Muscle of leg (tissue), 11 donors: ENCODE data around the gene ASIC4. TPM values are rescaled to one million over a fixed set of nuclear protein-coding genes. Genes with fewer than 3 reads are reported as not detected.

Experiments
- DNase-seq: peaks from one replicate; pipeline ENCODE4 v3.0.0; 2013
- H3K27ac ChIP-seq: one replicate; pipeline ENCODE4 v1.5.1; 2013; ENCODE audit warnings: mild to moderate bottlenecking, low read length, control low read depth
- H3K27me3 ChIP-seq: one replicate; pipeline ENCODE4 v1.6.1; 2013; ENCODE audit warnings: low read length; ENCODE audit not compliant: control insufficient read depth, insufficient read depth
- H3K36me3 ChIP-seq: one replicate; pipeline ENCODE4 v1.6.1; 2013; ENCODE audit warnings: low read length; ENCODE audit not compliant: control insufficient read depth, insufficient read depth
- H3K4me1 ChIP-seq: one replicate; pipeline ENCODE4 v1.6.1; 2013; ENCODE audit warnings: low read length; ENCODE audit not compliant: control insufficient read depth, insufficient read depth
- H3K4me3 ChIP-seq: one replicate; pipeline ENCODE4 v1.5.1; 2013; ENCODE audit warnings: low read length, control low read depth
- H3K9me3 ChIP-seq: replicated peaks from 2 replicates; pipeline ENCODE4 v1.6.1; 2013; ENCODE audit warnings: low read depth, low read length; ENCODE audit not compliant: control insufficient read depth
- WGBS: methylation state at CpG from one replicate; pipeline ENCODE4 v1.1.5; 2013; ENCODE audit warnings: missing lambda C conversion rate; ENCODE audit not compliant: insufficient coverage; 5-methylcytosine and 5-hydroxymethylcytosine counted together
- polyA plus RNA-seq, 8 donors: library from polyadenylated mRNA; unstranded; fragments of 120-200 nt; gene quantifications; one replicate each; pipeline versions ENCODE4 v1.2.1 to v1.2.3, GENCODE V29; 2013; ENCODE audit warnings: inconsistent platforms in 1 of 8, low replicate concordance in 1 of 8; ENCODE audit not compliant: insufficient read length in 8 of 8, insufficient read depth in 1 of 8
- total RNA-seq: library from RNA; stranded (reverse); fragments of 120-200 nt; gene quantifications from one replicate; pipeline ENCODE4 v1.2.4, GENCODE V29; 2013

The ASIC4 gene
- total and polyA plus RNA-seq, 9 donors = 0.12 to 0.51 (median 0.35) TPM

DNA sequence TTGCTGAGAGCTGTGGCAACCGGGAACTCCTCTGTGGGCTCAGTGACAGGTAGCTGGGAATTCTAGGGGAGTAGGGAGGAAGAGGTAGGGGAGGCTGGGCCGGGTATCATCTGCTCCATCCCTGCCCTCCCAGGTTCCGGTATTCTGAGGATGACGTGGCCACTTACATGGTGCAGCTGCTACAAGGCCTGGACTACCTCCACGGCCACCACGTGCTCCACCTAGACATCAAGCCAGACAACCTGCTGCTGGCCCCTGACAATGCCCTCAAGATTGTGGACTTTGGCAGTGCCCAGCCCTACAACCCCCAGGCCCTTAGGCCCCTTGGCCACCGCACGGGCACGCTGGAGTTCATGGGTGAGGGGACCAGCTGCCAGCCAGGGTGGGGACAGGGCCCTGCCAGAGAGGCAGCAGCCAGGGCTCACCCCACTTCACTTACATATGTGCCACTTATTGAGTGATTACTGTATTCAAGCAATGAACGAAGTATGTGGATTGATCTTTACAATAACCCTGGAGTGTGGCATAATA is 23.6 kb upstream of the ASIC4 start:
- 82% methylated on average over 6 of the region's 10 CpGs for WGBS
- Histone ChIP-seq H3K27ac (no peak overlapping the region), H3K27me3 (peaks cover 36% of the 10 kb centered on the region)

DNA sequence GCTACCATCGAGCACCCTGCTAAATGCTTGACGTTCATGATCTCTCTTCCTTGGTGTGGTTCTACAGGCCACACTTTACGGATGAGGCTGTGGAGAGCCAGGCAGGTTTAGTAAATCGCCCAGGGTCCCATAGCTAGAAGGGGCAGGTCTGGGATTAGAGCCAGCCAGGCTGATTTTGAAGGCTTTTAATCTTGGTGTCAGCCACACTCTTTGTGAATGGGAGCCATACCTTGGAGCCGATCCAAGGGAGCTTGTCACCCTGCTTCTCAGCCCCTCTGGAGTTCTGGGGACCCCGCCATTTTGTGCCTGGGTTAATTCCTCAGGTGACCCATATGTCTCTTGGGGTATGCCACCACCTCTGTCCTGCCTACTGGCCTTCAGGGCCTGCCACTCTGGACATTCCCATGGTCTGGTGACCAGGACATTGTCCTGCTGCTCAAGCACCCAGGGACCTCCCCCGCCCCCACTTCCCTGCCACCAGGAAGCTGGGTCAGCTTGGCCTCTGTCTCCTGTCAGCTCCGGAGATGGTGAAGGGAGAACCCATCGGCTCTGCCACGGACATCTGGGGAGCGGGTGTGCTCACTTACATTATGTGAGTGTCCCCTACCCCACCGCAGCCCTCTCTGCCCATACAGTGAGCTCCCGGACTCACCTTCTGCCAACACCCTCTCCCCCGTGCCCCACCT is 22.9 kb upstream of the ASIC4 start:
- Histone ChIP-seq H3K36me3 (peaks cover 51% of the 10 kb centered on the region), H3K27me3 (peaks cover 37% of the 10 kb centered on the region), H3K4me1 (peaks cover 24% of the 10 kb centered on the region), H3K27ac (no peak overlapping the region), H3K4me3 (no peak overlapping the region), H3K9me3 (no peaks in the 10 kb centered on the region)
- no peak for DNase-seq
- WGBS = 74% methylated on average over 9 of the region's 14 CpGs

More for the DNA sequence above, 23.6 kb upstream of the ASIC4 start:
- no peak for DNase-seq
- no peak overlapping the region for H3K4me3 ChIP-seq
- H3K4me1 ChIP-seq = peaks cover 24% of the 10 kb centered on the region
- H3K36me3 ChIP-seq = peaks cover 52% of the 10 kb centered on the region
- no peaks in the 10 kb centered on the region for H3K9me3 ChIP-seq

DNA sequence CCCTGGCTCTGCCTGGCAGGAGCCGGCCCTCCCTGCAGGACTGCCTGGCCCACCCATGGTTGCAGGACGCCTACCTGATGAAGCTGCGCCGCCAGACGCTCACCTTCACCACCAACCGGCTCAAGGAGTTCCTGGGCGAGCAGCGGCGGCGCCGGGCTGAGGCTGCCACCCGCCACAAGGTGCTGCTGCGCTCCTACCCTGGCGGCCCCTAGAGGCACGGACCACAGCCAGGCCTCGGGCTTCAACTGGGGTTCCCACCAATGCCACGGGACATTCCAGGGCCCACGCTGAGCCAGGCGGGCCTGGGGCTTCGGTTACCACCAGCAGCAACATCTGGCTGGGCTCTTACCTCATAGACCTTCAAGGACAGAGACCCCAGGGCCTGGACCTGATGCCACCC is 21.7 kb upstream of the ASIC4 start:
- H3K4me1 ChIP-seq = peaks cover 31% of the 10 kb centered on the region
- peaks cover 49% of the 10 kb centered on the region for H3K36me3 ChIP-seq
- H3K27ac ChIP-seq = no peak overlapping the region

DNA sequence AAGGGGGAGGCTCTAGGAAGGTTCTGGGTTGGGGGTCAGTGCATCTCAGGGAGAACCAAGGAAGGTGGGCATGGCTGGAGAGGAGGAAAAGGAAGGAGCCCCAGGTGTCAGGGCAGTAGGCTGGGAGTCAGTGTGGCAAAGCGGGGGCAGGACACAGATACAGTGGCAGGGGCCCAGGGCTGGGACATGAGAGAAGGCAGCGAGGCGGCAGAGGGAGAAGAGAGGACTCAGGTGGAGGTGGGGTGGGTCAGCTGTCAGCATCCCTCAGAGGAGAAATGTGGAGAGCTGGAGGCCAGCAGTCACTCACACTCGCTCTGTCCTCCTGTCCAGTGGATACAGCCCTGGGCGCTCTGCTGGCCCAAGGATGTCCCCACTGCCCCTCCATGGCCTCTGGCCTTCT is 21.2 kb upstream of the ASIC4 start:
- DNase-seq = no peak
- H3K27me3 ChIP-seq = peaks cover 44% of the 10 kb centered on the region
- no peaks in the 10 kb centered on the region for H3K9me3 ChIP-seq
- no peak overlapping the region for H3K4me3 ChIP-seq
- peaks cover 48% of the 10 kb centered on the region for H3K36me3 ChIP-seq
- H3K4me1 ChIP-seq = peaks cover 36% of the 10 kb centered on the region
- WGBS = 73% methylated on average over 3 of the region's 5 CpGs
- H3K27ac ChIP-seq = no peak overlapping the region

More for the DNA sequence above, 21.7 kb upstream of the ASIC4 start:
- Histone ChIP-seq H3K27me3 (peaks cover 39% of the 10 kb centered on the region), H3K9me3 (no peaks in the 10 kb centered on the region), H3K4me3 (no peak overlapping the region)
- 52% methylated on average over 20 of the region's 20 CpGs for WGBS
- DNase-seq = no peak

DNA sequence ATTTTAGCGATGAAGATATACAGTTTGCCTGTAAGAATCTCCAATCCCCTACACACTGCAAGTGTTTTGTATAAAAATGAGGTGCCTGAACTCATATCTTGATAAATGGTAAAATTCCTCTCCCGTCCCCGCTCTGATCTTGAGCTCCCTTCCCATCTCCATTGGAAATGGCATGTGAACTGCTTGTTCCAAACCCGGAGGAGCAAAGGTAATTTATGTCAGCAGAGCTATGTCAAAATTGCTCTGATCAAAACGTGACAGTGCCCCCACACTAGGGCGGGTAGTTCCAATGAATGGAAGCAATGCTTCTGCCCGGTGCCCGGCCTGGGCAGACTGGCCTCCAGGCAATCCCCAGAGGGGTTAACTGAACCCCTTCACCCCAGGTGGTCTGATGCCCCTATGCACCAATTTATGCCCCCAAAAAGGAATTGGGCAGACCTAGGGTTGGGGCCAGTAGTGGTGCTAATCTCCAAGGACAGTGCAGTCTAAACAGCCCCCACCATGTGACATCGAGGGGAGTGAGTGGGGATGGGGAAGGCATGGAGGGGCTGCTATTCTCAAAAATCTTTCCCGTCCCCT is 19.2 kb upstream of the ASIC4 start:
- no peaks in the 10 kb centered on the region for H3K9me3 ChIP-seq
- WGBS = 13% methylated on average over 4 of the region's 10 CpGs
- peaks cover 30% of the 10 kb centered on the region for H3K36me3 ChIP-seq
- no peak for DNase-seq
- H3K4me3 ChIP-seq = no peak overlapping the region
- peaks cover 49% of the 10 kb centered on the region for H3K4me1 ChIP-seq
- H3K27ac ChIP-seq = no peak overlapping the region
- H3K27me3 ChIP-seq = peaks cover 44% of the 10 kb centered on the region

DNA sequence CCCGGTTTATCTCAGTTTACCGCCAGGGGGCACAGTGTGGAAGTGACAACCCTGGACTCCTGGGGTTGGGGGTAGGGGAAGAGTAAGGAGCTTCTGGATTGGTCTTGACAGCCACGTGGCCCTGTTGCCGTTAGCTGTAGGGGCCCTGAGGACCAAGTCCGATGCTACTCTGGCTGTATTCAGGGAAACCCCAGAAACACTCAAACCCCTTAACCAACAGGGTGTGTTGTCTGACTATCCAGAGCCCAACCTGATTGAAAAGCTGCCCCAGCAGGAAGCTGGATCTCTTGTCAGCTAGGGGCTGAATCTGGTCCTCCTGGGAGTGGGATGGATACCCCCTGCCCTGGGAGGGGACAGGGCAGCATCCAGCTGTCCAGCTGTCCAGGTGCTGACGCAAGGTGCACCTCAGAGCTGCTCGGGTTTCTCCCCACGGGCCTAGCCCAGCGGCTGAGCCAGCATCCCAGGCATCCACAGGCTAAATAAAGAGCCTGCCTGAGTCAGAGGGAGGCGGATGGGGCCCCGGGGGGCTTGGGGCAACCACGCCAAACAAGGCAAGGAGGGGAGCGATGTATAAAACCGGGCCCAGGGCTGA is 18.7 kb upstream of the ASIC4 start:
- Histone ChIP-seq H3K4me1 (peaks cover 54% of the 10 kb centered on the region), H3K4me3 (no peak overlapping the region), H3K27me3 (peaks cover 44% of the 10 kb centered on the region)

DNA sequence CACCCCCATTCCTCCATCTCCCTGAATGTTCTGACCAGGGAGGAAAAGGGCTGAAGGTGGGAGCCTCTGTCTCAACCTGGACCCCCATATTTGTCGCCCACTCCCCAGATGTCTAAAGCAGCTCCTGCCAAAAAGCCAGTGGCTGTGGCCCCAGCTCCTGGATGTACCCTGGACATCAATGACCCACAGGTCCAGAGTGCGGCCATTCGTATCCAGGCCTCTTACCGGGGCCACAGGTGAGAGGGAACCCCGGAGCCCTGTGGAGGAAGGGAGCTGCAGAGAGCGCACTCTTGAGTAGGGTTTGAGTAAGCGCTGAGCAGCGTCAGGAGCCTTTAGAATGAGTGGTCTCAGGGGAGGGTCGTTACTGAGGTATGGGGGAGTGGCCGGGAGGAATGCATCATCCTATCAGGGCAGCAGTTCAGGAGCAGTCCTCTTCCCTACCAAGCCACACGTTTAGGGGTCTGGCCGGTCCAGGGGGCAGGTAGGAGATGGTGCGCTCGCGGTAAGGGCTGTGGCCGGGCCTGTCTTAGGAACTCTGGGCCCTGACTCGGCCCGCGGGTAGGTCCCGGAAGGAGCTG is 17.9 kb upstream of the ASIC4 start:
- H3K27ac ChIP-seq = peak overlapping the region; percentile 48
- peaks cover 18% of the 10 kb centered on the region for H3K36me3 ChIP-seq
- WGBS = 24% methylated on average over 13 of the region's 20 CpGs
- DNase-seq = peak; percentile 26
- H3K27me3 ChIP-seq = peaks cover 44% of the 10 kb centered on the region
- H3K4me1 ChIP-seq = peaks cover 59% of the 10 kb centered on the region
- no peaks in the 10 kb centered on the region for H3K9me3 ChIP-seq
- H3K4me3 ChIP-seq = no peak overlapping the region

More for the DNA sequence above, 18.7 kb upstream of the ASIC4 start:
- Histone ChIP-seq H3K9me3 (no peaks in the 10 kb centered on the region), H3K27ac (peak overlapping the region; percentile 32), H3K36me3 (peaks cover 24% of the 10 kb centered on the region)
- WGBS = 10% methylated on average over 9 of the region's 14 CpGs
- DNase-seq = peak; percentile 83

DNA sequence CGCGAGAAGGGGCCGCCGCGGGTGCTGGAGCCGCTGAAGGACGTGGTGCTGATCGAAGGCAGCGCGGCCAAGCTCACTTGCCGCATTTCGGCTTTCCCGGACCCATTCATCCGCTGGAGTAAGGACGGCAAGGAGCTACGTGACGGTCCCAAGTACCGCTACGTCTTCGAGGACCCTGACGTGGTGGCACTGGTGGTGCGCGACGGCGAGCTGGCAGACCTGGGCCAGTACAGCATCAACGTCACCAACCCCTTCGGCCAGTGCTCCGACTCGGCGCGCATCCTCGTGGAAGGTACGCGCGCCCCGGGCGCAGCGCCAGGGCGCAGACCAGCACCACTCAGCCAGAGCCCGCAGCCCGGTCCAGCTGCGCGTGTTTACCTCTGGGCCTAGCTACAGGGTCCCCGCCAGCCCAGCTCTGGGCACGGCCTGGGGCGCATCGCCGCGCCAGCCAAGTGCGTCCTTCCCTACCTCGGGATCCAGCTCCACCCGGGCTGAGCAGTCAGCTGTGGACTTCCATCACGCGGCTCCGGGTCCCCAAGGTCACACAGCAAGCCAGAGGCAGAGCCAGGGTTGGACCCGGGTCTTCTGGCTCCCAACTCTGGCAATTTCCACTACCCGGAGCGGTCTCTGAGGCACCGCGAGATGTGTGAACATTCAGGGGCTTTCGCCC is 17.3 kb upstream of the ASIC4 start:
- WGBS = 5% methylated on average over 57 of the region's 61 CpGs
- DNase-seq = peak; percentile 53
- peaks cover 44% of the 10 kb centered on the region for H3K27me3 ChIP-seq
- H3K4me1 ChIP-seq = peaks cover 65% of the 10 kb centered on the region
- peaks cover 22% of the 10 kb centered on the region for H3K36me3 ChIP-seq
- no peak overlapping the region for H3K4me3 ChIP-seq
- H3K27ac ChIP-seq = peak overlapping the region; percentile 98
- no peaks in the 10 kb centered on the region for H3K9me3 ChIP-seq

DNA sequence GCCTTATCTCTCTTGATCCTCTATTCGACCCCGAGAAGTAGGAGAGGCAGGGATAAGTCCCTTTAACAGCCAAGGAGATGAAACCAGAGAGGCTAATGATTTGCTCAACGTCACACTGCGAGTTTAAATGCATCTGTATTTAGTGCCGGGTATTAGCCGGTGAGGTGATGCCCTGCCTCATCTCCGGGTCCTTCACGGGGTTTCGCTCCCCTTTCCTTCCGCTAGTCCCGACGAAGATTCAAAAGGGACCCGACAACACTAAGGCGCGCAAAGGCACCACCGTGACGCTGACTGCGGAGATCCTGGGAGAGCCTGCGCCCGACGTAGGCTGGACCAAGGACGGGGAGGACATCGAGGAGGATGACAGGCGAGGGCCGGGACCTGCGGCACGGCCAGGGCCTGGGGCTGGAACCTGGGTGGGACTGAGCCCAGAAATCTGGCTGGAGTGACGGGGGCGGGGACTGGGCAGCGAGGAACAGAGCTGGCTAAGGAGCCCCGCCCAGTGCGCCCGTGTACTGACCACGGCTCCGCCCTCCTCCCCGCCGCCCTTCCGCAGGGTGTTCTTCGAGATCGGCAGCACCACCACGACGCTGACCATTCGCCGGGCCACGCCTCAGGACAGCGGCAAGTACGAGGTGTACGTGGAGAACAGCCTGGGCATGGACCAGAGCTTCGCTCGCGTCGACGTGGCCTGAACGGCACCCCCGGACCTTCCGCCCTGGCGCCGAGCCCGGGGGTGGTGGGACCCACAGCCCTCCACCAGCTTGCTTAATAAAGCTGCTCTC is 16.6 kb upstream of the ASIC4 start:
- peaks cover 72% of the 10 kb centered on the region for H3K4me1 ChIP-seq
- H3K36me3 ChIP-seq = peaks cover 22% of the 10 kb centered on the region
- 3% methylated on average over 59 of the region's 59 CpGs for WGBS
- peaks cover 44% of the 10 kb centered on the region for H3K27me3 ChIP-seq
- peak overlapping the region; percentile 98 for H3K27ac ChIP-seq
- DNase-seq = peak; percentile 91
- H3K9me3 ChIP-seq = no peaks in the 10 kb centered on the region
- peak overlapping the region; percentile 74 for H3K4me3 ChIP-seq
